Skeletal muscle tissue (tissue), 4 donors: ENCODE measurements around the gene HMGA1. TPM values are rescaled to one million over a fixed set of nuclear protein-coding genes. Genes with fewer than 3 reads are reported as not detected.
A peak's percentile ranks its signal among the peaks of the same experiment; 100 is the strongest.
"Not testable (repeated sequence)": the region's sequence is repeated elsewhere in the genome, so short reads cannot be mapped to it uniquely, and the experiment has no call there.

Experiments used
- H3K27ac ChIP-seq: one replicate; pipeline ENCODE4 v1.7.0; 2013; ENCODE audit warnings: mild to moderate bottlenecking, low read depth, low read length, inconsistent platforms
- H3K27me3 ChIP-seq, 3 donors: one replicate each; pipeline ENCODE4 v1.7.0; 2013; ENCODE audit warnings: low read length in 3 of 3; ENCODE audit not compliant: control insufficient read depth in 3 of 3, insufficient read depth in 3 of 3
- H3K36me3 ChIP-seq, 3 donors: one replicate each; pipeline ENCODE4 v1.7.0; 2013; ENCODE audit warnings: low read length in 3 of 3; ENCODE audit not compliant: control insufficient read depth in 3 of 3, insufficient read depth in 3 of 3
- H3K4me1 ChIP-seq, 3 donors: one replicate each; pipeline ENCODE4 v1.7.0; 2013; ENCODE audit warnings: low read length in 3 of 3, mild to moderate bottlenecking in 3 of 3; ENCODE audit not compliant: control insufficient read depth in 3 of 3, insufficient read depth in 3 of 3
- H3K4me3 ChIP-seq, 3 donors: one replicate each; pipeline ENCODE4 v1.7.0; 2013; ENCODE audit warnings: low read length in 3 of 3
- H3K9ac ChIP-seq, 3 donors: one replicate each; pipeline ENCODE4 v1.7.0; 2013; ENCODE audit warnings: low read length in 3 of 3, mild to moderate bottlenecking in 3 of 3, moderate library complexity in 2 of 3, low read depth in 1 of 3
- H3K9me3 ChIP-seq, 3 donors: one replicate each; pipeline ENCODE4 v1.7.0; 2013; ENCODE audit warnings: low read length in 3 of 3; ENCODE audit not compliant: control insufficient read depth in 3 of 3
- total RNA-seq: library from RNA; depleted of rRNA; stranded (reverse); fragments of >200 nt; gene quantifications from one replicate; pipeline ENCODE4 v1.2.3, GENCODE V29; 2014
- donor health status: Osteomylitis.

The HMGA1 gene
- total RNA-seq, 1 donor from 2014 or later: 20.4 TPM

- no peaks in the 10 kb centered on the region for H3K27me3 ChIP-seq
- H3K9me3 ChIP-seq: no peaks in the 10 kb centered on the region
- peak overlapping the region; percentile 73 for H3K27ac ChIP-seq
- H3K4me1 ChIP-seq: peaks cover 9 to 36% (median 21%) of the 10 kb centered on the region in 3 donors
- peak overlapping the region; percentile 33 to 54 (median 38) for H3K9ac ChIP-seq
- peaks cover 5 to 26% (median 15%) of the 10 kb centered on the region in 3 donors for H3K36me3 ChIP-seq
- H3K4me3 ChIP-seq: no peak overlapping the region
Observed at GRCh38 chr6:34243901-34244884, 7.5 kb downstream of the HMGA1 start.

- H3K9me3 ChIP-seq, H3K27me3 ChIP-seq, H3K9ac ChIP-seq, H3K4me3 ChIP-seq: not testable (repeated sequence)
- H3K4me1 ChIP-seq: peaks cover 17 to 43% (median 26%) of the 10 kb centered on the region in 3 donors
- peaks cover 5 to 26% (median 15%) of the 10 kb centered on the region in 3 donors for H3K36me3 ChIP-seq
- peak overlapping the region; percentile 73 for H3K27ac ChIP-seq
Observed at GRCh38 chr6:34245032-34245760, 8.5 kb downstream of the HMGA1 start.

- H3K9ac ChIP-seq, H3K27ac ChIP-seq, H3K9me3 ChIP-seq, H3K27me3 ChIP-seq, H3K4me3 ChIP-seq: not testable (repeated sequence)
- Histone ChIP-seq H3K36me3 (peaks cover 5 to 22% (median 15%) of the 10 kb centered on the region in 3 donors), H3K4me1 (peaks cover 17 to 43% (median 27%) of the 10 kb centered on the region in 3 donors)
Observed at GRCh38 chr6:34245761-34246140, 9.1 kb downstream of the HMGA1 start.

- Histone ChIP-seq H3K27ac (no peak overlapping the region), H3K27me3 (no peaks in the 10 kb centered on the region), H3K4me1 (peaks cover 17 to 43% (median 27%) of the 10 kb centered on the region in 3 donors), H3K4me3 (no peak overlapping the region), H3K9ac (no peak overlapping the region), H3K36me3 (peaks cover 5 to 19% (median 14%) of the 10 kb centered on the region in 3 donors), H3K9me3 (no peaks in the 10 kb centered on the region)
Observed at GRCh38 chr6:34246249-34246562, 9.5 kb downstream of the HMGA1 start.

GRCh38 chr6:34246563-34247391, 10.1 kb downstream of the HMGA1 start:
- H3K27ac ChIP-seq: no peak overlapping the region
- H3K9me3 ChIP-seq: no peaks in the 10 kb centered on the region
- peak overlapping the region in 1 of 3 donors; percentile 25 for H3K9ac ChIP-seq
- H3K4me1 ChIP-seq: peaks cover 17 to 43% (median 27%) of the 10 kb centered on the region in 3 donors
- no peak overlapping the region for H3K4me3 ChIP-seq
- H3K36me3 ChIP-seq: peaks cover 0 to 14% (median 9%) of the 10 kb centered on the region in 3 donors
- H3K27me3 ChIP-seq: no peaks in the 10 kb centered on the region

- peaks cover 17 to 43% (median 27%) of the 10 kb centered on the region in 3 donors for H3K4me1 ChIP-seq
- peak overlapping the region in 2 of 3 donors; percentile 89 to 96 for H3K9ac ChIP-seq
- H3K4me3 ChIP-seq: peak overlapping the region in 2 of 3 donors; percentile 95 to 97
- H3K27ac ChIP-seq: peak overlapping the region; percentile 79
- H3K36me3 ChIP-seq: peaks cover 0 to 6% (median 5%) of the 10 kb centered on the region in 3 donors
- H3K9me3 ChIP-seq: no peaks in the 10 kb centered on the region
- H3K27me3 ChIP-seq: no peaks in the 10 kb centered on the region
Observed at GRCh38 chr6:34247481-34248197, 11.0 kb downstream of the HMGA1 start.

GRCh38 chr6:34248198-34248726, 11.6 kb downstream of the HMGA1 start:
- H3K9me3 ChIP-seq: no peaks in the 10 kb centered on the region

GRCh38 chr6:34248727-34249468, 12.2 kb downstream of the HMGA1 start, which contains the start of gene SMIM29:
SMIM29 (minus strand) TSS chr6:34249006; CDS start chr6:34247791, 1,215 bp downstream.
- Histone ChIP-seq H3K36me3 (peaks cover 0 to 2% (median 0%) of the 10 kb centered on the region in 3 donors), H3K9ac (peak within 1 kb of the TSS; percentile 87 to 96 (median 89)), H3K4me1 (peaks cover 17 to 37% (median 25%) of the 10 kb centered on the region in 3 donors), H3K9me3 (no peaks in the 10 kb centered on the region), H3K27me3 (no peaks in the 10 kb centered on the region), H3K27ac (peak within 1 kb of the TSS; percentile 79), H3K4me3 (peak within 1 kb of the TSS; percentile 90 to 97 (median 95))

More at GRCh38 chr6:34248198-34248726, 11.6 kb downstream of the HMGA1 start:
- no peaks in the 10 kb centered on the region for H3K27me3 ChIP-seq
- peak overlapping the region; percentile 90 to 97 (median 95) for H3K4me3 ChIP-seq
- H3K9ac ChIP-seq: peak overlapping the region; percentile 87 to 96 (median 89)
- H3K27ac ChIP-seq: peak overlapping the region; percentile 79
- H3K36me3 ChIP-seq: peaks cover 0 to 3% (median 2%) of the 10 kb centered on the region in 3 donors
- peaks cover 17 to 43% (median 27%) of the 10 kb centered on the region in 3 donors for H3K4me1 ChIP-seq
